ENCODE data around the gene SYCP2. TPM values are rescaled to one million over a fixed set of nuclear protein-coding genes. Genes with fewer than 3 reads are reported as not detected.
"Not testable (repeated sequence)": the region's sequence is repeated elsewhere in the genome, so short reads cannot be mapped to it uniquely, and the experiment has no call there.

The SYCP2 gene
- total RNA-seq, 1 experiment from 2014 or later, result 0.70 TPM

GRCh38 chr20:59891581-59891980, 41.9 kb downstream of the SYCP2 start:
- Histone ChIP-seq H2BK20ac (ENCODE audit: low read depth, low read length, poor library complexity, severe bottlenecking) (no peak overlapping the region), H3K14ac (ENCODE audit: insufficient read depth, low read length) (no peak overlapping the region), H3T11ph (ENCODE audit: low read length) (no peak overlapping the region), H2AFZ (ENCODE audit: low read length) (no peak overlapping the region), H3K4me2 (ENCODE audit: insufficient read depth, insufficient read length, low read length) (no peak overlapping the region), H3K27me3 (ENCODE audit: insufficient read depth, low read length) (no peaks in the 10 kb centered on the region), H2BK5ac (ENCODE audit: insufficient read length, low read length) (no peak overlapping the region), H4K8ac (replicated peaks; ENCODE audit: insufficient read length, low read depth, low read length) (no peak overlapping the region), H3K9me3 (ENCODE audit: control insufficient read depth, low read depth, low read length) (no peaks in the 10 kb centered on the region), H3K79me1 (ENCODE audit: insufficient read depth, low read depth, low read length, poor library complexity, severe bottlenecking) (no peaks in the 10 kb centered on the region), H3K23ac (ENCODE audit: insufficient read length, low read depth, low read length) (no peak overlapping the region), H2BK12ac (ENCODE audit: insufficient read length, low read depth, low read length) (no peak overlapping the region), H3K79me2 (ENCODE audit: insufficient read depth, low read length) (no peaks in the 10 kb centered on the region), H3K56ac (ENCODE audit: insufficient read length, low read depth, low read length) (no peak overlapping the region), H3K9ac (ENCODE audit: extremely low read depth, insufficient read length, low read length) (no peak overlapping the region), H3K4ac (ENCODE audit: low read depth, low read length) (no peak overlapping the region), H4K5ac (ENCODE audit: insufficient read length, low read depth, low read length) (no peak overlapping the region), H3K4me1 (ENCODE audit: insufficient read depth, low read length) (no peaks in the 10 kb centered on the region), H4K20me1 (ENCODE audit: control insufficient read depth, insufficient read depth, insufficient read length) (no peaks in the 10 kb centered on the region), H4K91ac (ENCODE audit: insufficient read length, low read depth, low read length) (no peak overlapping the region), H2AK5ac (ENCODE audit: insufficient read length, low read length) (no peak overlapping the region), H3K27ac (ENCODE audit: insufficient read length, low read depth, low read length) (no peak overlapping the region), H3K18ac (ENCODE audit: insufficient read length, low read depth, low read length) (no peak overlapping the region), H2BK15ac (ENCODE audit: low read depth, low read length) (no peak overlapping the region), H2BK120ac (ENCODE audit: low read depth, low read length, poor library complexity, severe bottlenecking) (no peak overlapping the region), H3K23me2 (ENCODE audit: insufficient read length, low read depth, low read length, poor library complexity, severe bottlenecking) (no peaks in the 10 kb centered on the region)
- Mint-ChIP-seq H3K27me3 (ENCODE audit: low read depth) (peaks cover 28% of the 10 kb centered on the region), H3K4me1 (no peaks in the 10 kb centered on the region), H3K36me3 (ENCODE audit: insufficient read depth in 1 of 3, low read depth in 3 of 3) (no peaks in the 10 kb centered on the region), H3K4me3 (no peak overlapping the region), H3K9me3 (peaks cover 0 to 8% of the 10 kb centered on the region in 2 experiments; a peak in 2 of 5 replicates), H3K27ac (no peak overlapping the region)
- no peak for DNase-seq
- WGBS (ENCODE audit: extremely low coverage, insufficient read length, low lambda C conversion rate), result no CpG with 5 or more reads among the region's 1 CpG
- TF ChIP-seq, protein P1, sequence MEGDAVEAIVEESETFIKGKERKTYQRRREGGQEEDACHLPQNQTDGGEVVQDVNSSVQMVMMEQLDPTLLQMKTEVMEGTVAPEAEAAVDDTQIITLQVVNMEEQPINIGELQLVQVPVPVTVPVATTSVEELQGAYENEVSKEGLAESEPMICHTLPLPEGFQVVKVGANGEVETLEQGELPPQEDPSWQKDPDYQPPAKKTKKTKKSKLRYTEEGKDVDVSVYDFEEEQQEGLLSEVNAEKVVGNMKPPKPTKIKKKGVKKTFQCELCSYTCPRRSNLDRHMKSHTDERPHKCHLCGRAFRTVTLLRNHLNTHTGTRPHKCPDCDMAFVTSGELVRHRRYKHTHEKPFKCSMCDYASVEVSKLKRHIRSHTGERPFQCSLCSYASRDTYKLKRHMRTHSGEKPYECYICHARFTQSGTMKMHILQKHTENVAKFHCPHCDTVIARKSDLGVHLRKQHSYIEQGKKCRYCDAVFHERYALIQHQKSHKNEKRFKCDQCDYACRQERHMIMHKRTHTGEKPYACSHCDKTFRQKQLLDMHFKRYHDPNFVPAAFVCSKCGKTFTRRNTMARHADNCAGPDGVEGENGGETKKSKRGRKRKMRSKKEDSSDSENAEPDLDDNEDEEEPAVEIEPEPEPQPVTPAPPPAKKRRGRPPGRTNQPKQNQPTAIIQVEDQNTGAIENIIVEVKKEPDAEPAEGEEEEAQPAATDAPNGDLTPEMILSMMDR (conservative IDR thresholded peaks at IDR 0.05), result no peak

GRCh38 chr20:59890035-59890434, 43.4 kb downstream of the SYCP2 start:
- not testable (repeated sequence) for H3K14ac ChIP-seq (ENCODE audit: insufficient read depth, low read length); H3K79me1 ChIP-seq (ENCODE audit: insufficient read depth, low read depth, low read length, poor library complexity, severe bottlenecking); H3K27ac ChIP-seq (ENCODE audit: insufficient read length, low read depth, low read length); H2AK5ac ChIP-seq (ENCODE audit: insufficient read length, low read length); H3K27me3 ChIP-seq (ENCODE audit: insufficient read depth, low read length); H3K79me2 ChIP-seq (ENCODE audit: insufficient read depth, low read length); H3K4ac ChIP-seq (ENCODE audit: low read depth, low read length); H2AFZ ChIP-seq (ENCODE audit: low read length); H3K9me3 Mint-ChIP-seq; H3K9me3 ChIP-seq (ENCODE audit: control insufficient read depth, low read depth, low read length); H4K5ac ChIP-seq (ENCODE audit: insufficient read length, low read depth, low read length); H3K18ac ChIP-seq (ENCODE audit: insufficient read length, low read depth, low read length); H3K4me2 ChIP-seq (ENCODE audit: insufficient read depth, insufficient read length, low read length); H3T11ph ChIP-seq (ENCODE audit: low read length); H3K27ac Mint-ChIP-seq; H3K23ac ChIP-seq (ENCODE audit: insufficient read length, low read depth, low read length); H4K8ac ChIP-seq (replicated peaks; ENCODE audit: insufficient read length, low read depth, low read length); H3K23me2 ChIP-seq (ENCODE audit: insufficient read length, low read depth, low read length, poor library complexity, severe bottlenecking); H3K4me1 Mint-ChIP-seq; H3K4me3 Mint-ChIP-seq; H4K91ac ChIP-seq (ENCODE audit: insufficient read length, low read depth, low read length); H3K36me3 Mint-ChIP-seq (ENCODE audit: insufficient read depth in 1 of 3, low read depth in 3 of 3); H4K20me1 ChIP-seq (ENCODE audit: control insufficient read depth, insufficient read depth, insufficient read length); H2BK120ac ChIP-seq (ENCODE audit: low read depth, low read length, poor library complexity, severe bottlenecking); H3K56ac ChIP-seq (ENCODE audit: insufficient read length, low read depth, low read length); H3K4me1 ChIP-seq (ENCODE audit: insufficient read depth, low read length); H2BK20ac ChIP-seq (ENCODE audit: low read depth, low read length, poor library complexity, severe bottlenecking); H2BK15ac ChIP-seq (ENCODE audit: low read depth, low read length); H3K9ac ChIP-seq (ENCODE audit: extremely low read depth, insufficient read length, low read length); H2BK5ac ChIP-seq (ENCODE audit: insufficient read length, low read length); H2BK12ac ChIP-seq (ENCODE audit: insufficient read length, low read depth, low read length); DNase-seq
- peaks cover 23% of the 10 kb centered on the region for H3K27me3 Mint-ChIP-seq (ENCODE audit: low read depth)
- WGBS (ENCODE audit: extremely low coverage, insufficient read length, low lambda C conversion rate), result no CpG with 5 or more reads among the region's 2 CpGs

Data from H9 (cell line).